HuH-7.5 (cell line): ENCODE data around the gene ZFYVE26.
"Not testable (repeated sequence)": the region's sequence is repeated elsewhere in the genome, so short reads cannot be mapped to it uniquely, and the experiment has no call there.

Experiments
- DNase-seq: peaks from one replicate; pipeline ENCODE4 v3.0.0; 2011; ENCODE audit warnings: low spot score

The ZFYVE26 gene

GRCh38 chr14:67705211-67705610 is 111.2 kb downstream of the ZFYVE26 start:
- no peak for DNase-seq

GRCh38 chr14:67704484-67705089 is 111.8 kb downstream of the ZFYVE26 start:
- peak; percentile 31 for DNase-seq

- no peak for DNase-seq
Observed at GRCh38 chr14:67703997-67704396, 112.4 kb downstream of the ZFYVE26 start.

- not testable (repeated sequence) for DNase-seq
Observed at GRCh38 chr14:67701492-67701891, 114.9 kb downstream of the ZFYVE26 start, which contains the start of gene RDH12. Gene RDH12, plus strand, starts transcription at chr14:67701886. Its CDS starts 20,757 bp downstream, at chr14:67722643.

- DNase-seq = no peak
Observed at GRCh38 chr14:67698179-67698578, 118.2 kb downstream of the ZFYVE26 start.

GRCh38 chr14:67697006-67697405 is 119.4 kb downstream of the ZFYVE26 start:
- no peak for DNase-seq
